GM20431 (cell line): Measurements from ENCODE around the gene MAPT.

Experiments used
- in situ Hi-C: fragments of 300-500 bp; cut with MseI, MboI; formaldehyde crosslinking; loops from one replicate; pipeline ENCODE4 v1.15.0; 2020; ENCODE audit warnings: low sequenced_read_pairs; ENCODE audit not compliant: unreplicated experiment

Gene MAPT

DNA sequence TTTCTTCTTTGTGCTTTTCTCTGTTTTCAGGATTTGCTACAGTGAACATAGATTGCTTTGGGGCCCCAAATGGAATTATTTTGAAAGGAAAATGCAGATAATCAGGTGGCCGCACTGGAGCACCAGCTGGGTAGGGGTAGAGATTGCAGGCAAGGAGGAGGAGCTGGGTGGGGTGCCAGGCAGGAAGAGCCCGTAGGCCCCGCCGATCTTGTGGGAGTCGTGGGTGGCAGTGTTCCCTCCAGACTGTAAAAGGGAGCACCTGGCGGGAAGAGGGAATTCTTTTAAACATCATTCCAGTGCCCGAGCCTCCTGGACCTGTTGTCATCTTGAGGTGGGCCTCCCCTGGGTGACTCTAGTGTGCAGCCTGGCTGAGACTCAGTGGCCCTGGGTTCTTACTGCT is 105.9 kb downstream of the MAPT start:
- in situ Hi-C loops, result loop anchor here (25.0 kb wide), 2 partner anchors 212 to 287 kb away; partner anchors contain the start of gene LRRC37A

- in situ Hi-C loops, result loop anchor here (25.0 kb wide), 2 partner anchors 212 to 287 kb away; partner anchors contain the start of gene LRRC37A
Observed at GRCh38 chr17:46000757-46001156, 106.4 kb downstream of the MAPT start.

DNA sequence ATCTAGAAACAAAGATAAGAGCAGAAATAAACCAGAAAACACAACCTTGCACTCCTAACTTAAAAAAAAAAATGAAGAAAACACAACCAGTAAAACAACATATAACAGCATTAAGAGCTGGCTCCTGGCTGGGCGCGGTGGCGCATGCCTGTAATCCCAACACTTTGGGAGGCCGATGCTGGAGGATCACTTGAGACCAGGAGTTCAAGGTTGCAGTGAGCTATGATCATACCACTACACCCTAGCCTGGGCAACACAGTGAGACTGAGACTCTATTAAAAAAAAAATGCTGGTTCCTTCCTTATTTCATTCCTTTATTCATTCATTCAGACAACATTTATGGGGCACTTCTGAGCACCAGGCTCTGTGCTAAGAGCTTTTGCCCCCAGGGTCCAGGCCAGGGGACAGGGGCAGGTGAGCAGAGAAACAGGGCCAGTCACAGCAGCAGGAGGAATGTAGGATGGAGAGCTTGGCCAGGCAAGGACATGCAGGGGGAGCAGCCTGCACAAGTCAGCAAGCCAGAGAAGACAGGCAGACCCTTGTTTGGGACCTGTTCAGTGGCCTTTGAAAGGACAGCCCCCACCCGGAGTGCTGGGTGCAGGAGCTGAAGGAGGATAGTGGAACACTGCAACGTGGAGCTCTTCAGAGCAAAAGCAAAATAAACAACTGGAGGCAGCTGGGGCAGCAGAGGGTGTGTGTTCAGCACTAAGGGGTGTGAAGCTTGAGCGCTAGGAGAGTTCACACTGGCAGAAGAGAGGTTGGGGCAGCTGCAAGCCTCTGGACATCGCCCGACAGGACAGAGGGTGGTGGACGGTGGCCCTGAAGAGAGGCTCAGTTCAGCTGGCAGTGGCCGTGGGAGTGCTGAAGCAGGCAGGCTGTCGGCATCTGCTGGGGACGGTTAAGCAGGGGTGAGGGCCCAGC is 107.3 kb downstream of the MAPT start:
- in situ Hi-C loops, result loop anchor here (25.0 kb wide), 2 partner anchors 211 to 286 kb away; partner anchors contain the start of gene LRRC37A

- in situ Hi-C loops, result loop anchor here (25.0 kb wide), 2 partner anchors 210 to 285 kb away; partner anchors contain the start of gene LRRC37A
Observed at GRCh38 chr17:46002311-46002972, 108.1 kb downstream of the MAPT start.

- in situ Hi-C loops, result loop anchor here (25.0 kb wide), 2 partner anchors 209 to 284 kb away; partner anchors contain the start of gene LRRC37A
Observed at GRCh38 chr17:46002973-46003316, 108.6 kb downstream of the MAPT start.

- in situ Hi-C loops, result loop anchor here (25.0 kb wide), 2 partner anchors 208 to 283 kb away; partner anchors contain the start of gene LRRC37A
Observed at GRCh38 chr17:46003907-46004748, 109.8 kb downstream of the MAPT start.

DNA sequence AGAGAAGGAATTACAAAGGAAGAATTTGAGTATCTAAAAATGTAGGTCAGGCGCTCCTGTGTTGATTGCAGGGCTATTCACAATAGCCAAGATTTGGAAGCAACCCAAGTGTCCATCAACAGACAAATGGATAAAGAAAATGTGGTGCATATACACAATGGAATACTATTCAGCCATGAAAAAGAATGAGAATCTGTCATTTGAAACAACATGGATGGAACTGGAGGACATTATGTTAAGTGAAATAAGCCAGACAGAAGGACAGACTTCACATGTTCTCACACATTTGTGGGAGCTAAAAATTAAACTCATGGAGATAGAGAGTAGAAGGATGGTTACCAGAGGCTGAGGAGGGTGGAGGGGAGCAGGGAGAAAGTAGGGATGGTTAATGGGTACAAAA is 111.7 kb downstream of the MAPT start:
- in situ Hi-C loops, result loop anchor here (25.0 kb wide), 2 partner anchors 206 to 281 kb away; partner anchors contain the start of gene LRRC37A

DNA sequence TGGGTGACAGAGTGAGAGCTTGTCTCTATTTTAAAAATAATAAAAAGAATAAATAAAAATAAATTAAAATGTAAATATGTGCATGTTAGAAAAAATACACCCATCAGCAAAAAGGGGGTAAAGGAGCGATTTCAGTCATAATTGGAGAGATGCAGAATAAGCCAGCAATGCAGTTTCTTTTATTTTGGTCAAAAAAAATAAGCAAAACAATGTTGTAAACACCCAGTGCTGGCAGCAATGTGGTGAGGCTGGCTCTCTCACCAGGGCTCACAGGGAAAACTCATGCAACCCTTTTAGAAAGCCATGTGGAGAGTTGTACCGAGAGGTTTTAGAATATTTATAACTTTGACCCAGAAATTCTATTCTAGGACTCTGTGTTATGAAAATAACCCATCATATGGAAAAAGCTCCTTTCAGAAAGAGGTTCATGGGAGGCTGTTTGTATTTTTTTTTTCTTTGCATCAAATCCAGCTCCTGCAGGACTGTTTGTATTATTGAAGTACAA is 113.2 kb downstream of the MAPT start:
- in situ Hi-C loops, result loop anchor here (25.0 kb wide), 2 partner anchors 205 to 280 kb away; partner anchors contain the start of gene LRRC37A

- in situ Hi-C loops, result loop anchor here (25.0 kb wide), 2 partner anchors 204 to 279 kb away; partner anchors contain the start of gene LRRC37A
Observed at GRCh38 chr17:46008591-46008990, 114.2 kb downstream of the MAPT start.

DNA sequence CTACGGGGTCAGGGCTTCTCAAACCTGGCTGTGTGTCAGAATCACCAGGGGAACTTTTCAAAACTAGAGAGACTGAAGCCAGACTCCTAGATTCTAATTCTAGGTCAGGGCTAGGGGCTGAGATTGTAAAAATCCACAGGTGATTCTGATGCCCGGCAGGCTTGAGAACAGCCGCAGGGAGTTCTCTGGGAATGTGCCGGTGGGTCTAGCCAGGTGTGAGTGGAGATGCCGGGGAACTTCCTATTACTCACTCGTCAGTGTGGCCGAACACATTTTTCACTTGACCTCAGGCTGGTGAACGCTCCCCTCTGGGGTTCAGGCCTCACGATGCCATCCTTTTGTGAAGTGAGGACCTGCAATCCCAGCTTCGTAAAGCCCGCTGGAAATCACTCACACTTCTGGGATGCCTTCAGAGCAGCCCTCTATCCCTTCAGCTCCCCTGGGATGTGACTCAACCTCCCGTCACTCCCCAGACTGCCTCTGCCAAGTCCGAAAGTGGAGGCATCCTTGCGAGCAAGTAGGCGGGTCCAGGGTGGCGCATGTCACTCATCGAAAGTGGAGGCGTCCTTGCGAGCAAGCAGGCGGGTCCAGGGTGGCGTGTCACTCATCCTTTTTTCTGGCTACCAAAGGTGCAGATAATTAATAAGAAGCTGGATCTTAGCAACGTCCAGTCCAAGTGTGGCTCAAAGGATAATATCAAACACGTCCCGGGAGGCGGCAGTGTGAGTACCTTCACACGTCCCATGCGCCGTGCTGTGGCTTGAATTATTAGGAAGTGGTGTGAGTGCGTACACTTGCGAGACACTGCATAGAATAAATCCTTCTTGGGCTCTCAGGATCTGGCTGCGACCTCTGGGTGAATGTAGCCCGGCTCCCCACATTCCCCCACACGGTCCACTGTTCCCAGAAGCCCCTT is 115.6 kb downstream of the MAPT start:
- in situ Hi-C loops, result loop anchor here (25.0 kb wide), 2 partner anchors 202 to 277 kb away; partner anchors contain the start of gene LRRC37A

- in situ Hi-C loops, result loop anchor here (25.0 kb wide), 2 partner anchors 202 to 277 kb away; partner anchors contain the start of gene LRRC37A
Observed at GRCh38 chr17:46010597-46011186, 116.3 kb downstream of the MAPT start.

DNA sequence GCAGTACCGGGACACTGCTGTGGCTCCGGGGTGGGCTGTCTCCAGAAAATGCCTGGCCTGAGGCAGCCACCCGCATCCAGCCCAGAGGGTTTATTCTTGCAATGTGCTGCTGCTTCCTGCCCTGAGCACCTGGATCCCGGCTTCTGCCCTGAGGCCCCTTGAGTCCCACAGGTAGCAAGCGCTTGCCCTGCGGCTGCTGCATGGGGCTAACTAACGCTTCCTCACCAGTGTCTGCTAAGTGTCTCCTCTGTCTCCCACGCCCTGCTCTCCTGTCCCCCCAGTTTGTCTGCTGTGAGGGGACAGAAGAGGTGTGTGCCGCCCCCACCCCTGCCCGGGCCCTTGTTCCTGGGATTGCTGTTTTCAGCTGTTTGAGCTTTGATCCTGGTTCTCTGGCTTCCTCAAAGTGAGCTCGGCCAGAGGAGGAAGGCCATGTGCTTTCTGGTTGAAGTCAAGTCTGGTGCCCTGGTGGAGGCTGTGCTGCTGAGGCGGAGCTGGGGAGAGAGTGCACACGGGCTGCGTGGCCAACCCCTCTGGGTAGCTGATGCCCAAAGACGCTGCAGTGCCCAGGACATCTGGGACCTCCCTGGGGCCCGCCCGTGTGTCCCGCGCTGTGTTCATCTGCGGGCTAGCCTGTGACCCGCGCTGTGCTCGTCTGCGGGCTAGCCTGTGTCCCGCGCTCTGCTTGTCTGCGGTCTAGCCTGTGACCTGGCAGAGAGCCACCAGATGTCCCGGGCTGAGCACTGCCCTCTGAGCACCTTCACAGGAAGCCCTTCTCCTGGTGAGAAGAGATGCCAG is 117.6 kb downstream of the MAPT start:
- in situ Hi-C loops, result loop anchor here (25.0 kb wide), 2 partner anchors 200 to 275 kb away; partner anchors contain the start of gene LRRC37A

DNA sequence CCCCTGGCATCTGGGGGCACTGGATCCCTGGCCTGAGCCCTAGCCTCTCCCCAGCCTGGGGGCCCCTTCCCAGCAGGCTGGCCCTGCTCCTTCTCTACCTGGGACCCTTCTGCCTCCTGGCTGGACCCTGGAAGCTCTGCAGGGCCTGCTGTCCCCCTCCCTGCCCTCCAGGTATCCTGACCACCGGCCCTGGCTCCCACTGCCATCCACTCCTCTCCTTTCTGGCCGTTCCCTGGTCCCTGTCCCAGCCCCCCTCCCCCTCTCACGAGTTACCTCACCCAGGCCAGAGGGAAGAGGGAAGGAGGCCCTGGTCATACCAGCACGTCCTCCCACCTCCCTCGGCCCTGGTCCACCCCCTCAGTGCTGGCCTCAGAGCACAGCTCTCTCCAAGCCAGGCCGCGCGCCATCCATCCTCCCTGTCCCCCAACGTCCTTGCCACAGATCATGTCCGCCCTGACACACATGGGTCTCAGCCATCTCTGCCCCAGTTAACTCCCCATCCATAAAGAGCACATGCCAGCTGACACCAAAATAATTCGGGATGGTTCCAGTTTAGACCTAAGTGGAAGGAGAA is 118.2 kb downstream of the MAPT start:
- in situ Hi-C loops, result loop anchor here (25.0 kb wide), 2 partner anchors 200 to 275 kb away; partner anchors contain the start of gene LRRC37A

DNA sequence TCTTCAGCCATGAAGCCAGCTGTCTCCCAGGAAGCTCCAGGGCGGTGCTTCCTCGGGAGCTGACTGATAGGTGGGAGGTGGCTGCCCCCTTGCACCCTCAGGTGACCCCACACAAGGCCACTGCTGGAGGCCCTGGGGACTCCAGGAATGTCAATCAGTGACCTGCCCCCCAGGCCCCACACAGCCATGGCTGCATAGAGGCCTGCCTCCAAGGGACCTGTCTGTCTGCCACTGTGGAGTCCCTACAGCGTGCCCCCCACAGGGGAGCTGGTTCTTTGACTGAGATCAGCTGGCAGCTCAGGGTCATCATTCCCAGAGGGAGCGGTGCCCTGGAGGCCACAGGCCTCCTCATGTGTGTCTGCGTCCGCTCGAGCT is 118.8 kb downstream of the MAPT start:
- in situ Hi-C loops, result loop anchor here (25.0 kb wide), 2 partner anchors 199 to 274 kb away; partner anchors contain the start of gene LRRC37A

- in situ Hi-C loops, result loop anchor here (25.0 kb wide), 2 partner anchors 199 to 274 kb away; partner anchors contain the start of gene LRRC37A
Observed at GRCh38 chr17:46013502-46014165, 119.3 kb downstream of the MAPT start.

- in situ Hi-C loops, result loop anchor here (25.0 kb wide), 2 partner anchors 193 to 268 kb away; partner anchors contain the start of gene LRRC37A
Observed at GRCh38 chr17:46019408-46019925, 125.1 kb downstream of the MAPT start.
